Mesenchymal stem cell (in vitro differentiated cells and primary cell): Measurements from ENCODE around the gene ATOSB.

ENCODE experiments used
- DNase-seq: peaks from one replicate; pipeline ENCODE4 v3.0.0-alpha.2; 2013
- H2AFZ ChIP-seq: one replicate; pipeline ENCODE4 v1.6.1; 2013; ENCODE audit warnings: low read depth, mild to moderate bottlenecking, control low read depth, inconsistent platforms, low read length, moderate library complexity
- H2AK5ac ChIP-seq: 2 replicates; pipeline ENCODE4 v1.6.1; 2013; ENCODE audit warnings: low read length, moderate library complexity, mild to moderate bottlenecking, inconsistent platforms; ENCODE audit not compliant: severe bottlenecking
- H2BK120ac ChIP-seq: one replicate; pipeline ENCODE4 v1.6.1; 2013; ENCODE audit warnings: low read depth, mild to moderate bottlenecking, inconsistent platforms, low read length, moderate library complexity
- H2BK12ac ChIP-seq, 2 experiments: one replicate each; pipeline ENCODE4 v1.6.1; 2013; ENCODE audit warnings: inconsistent platforms in 2 of 2, low read length in 2 of 2, mild to moderate bottlenecking in 2 of 2, moderate library complexity in 2 of 2, control low read depth in 1 of 2
- H2BK15ac ChIP-seq: one replicate; pipeline ENCODE4 v1.6.1; 2013; ENCODE audit warnings: mild to moderate bottlenecking, low read depth, inconsistent platforms; ENCODE audit not compliant: poor library complexity, severe bottlenecking
- H2BK5ac ChIP-seq: 2 replicates; pipeline ENCODE4 v1.6.1; 2013; ENCODE audit warnings: low read depth, mild to moderate bottlenecking, low read length, control low read depth, inconsistent platforms; ENCODE audit not compliant: poor library complexity, severe bottlenecking
- H3K14ac ChIP-seq, 2 experiments: one replicate each; pipeline ENCODE4 v1.6.1; 2013; ENCODE audit warnings: inconsistent platforms in 2 of 2, low read length in 2 of 2, control low read depth in 1 of 2, mild to moderate bottlenecking in 1 of 2, moderate library complexity in 1 of 2
- H3K18ac ChIP-seq, 2 experiments: one replicate each; pipeline ENCODE4 v1.6.1; 2013; ENCODE audit warnings: inconsistent platforms in 2 of 2, low read length in 2 of 2, control low read depth in 1 of 2, low read depth in 1 of 2, mild to moderate bottlenecking in 1 of 2
- H3K23ac ChIP-seq, 2 experiments: one replicate each; pipeline ENCODE4 v1.6.1; 2013; ENCODE audit warnings: inconsistent platforms in 2 of 2, low read length in 2 of 2, mild to moderate bottlenecking in 2 of 2, moderate library complexity in 2 of 2, control low read depth in 1 of 2
- H3K27ac ChIP-seq: 2 replicates; pipeline ENCODE4 v1.5.1; 2013; ENCODE audit warnings: mild to moderate bottlenecking, moderate library complexity, low read length, control low read depth, inconsistent platforms; ENCODE audit not compliant: poor library complexity, severe bottlenecking
- H3K27me3 ChIP-seq, 2 experiments: 2 replicates each; pipeline versions ENCODE4 v1.6.1 to v1.7.0; 2013; ENCODE audit warnings: low read length in 2 of 2, mild to moderate bottlenecking in 2 of 2, moderate library complexity in 2 of 2, control low read depth in 1 of 2, inconsistent platforms in 1 of 2; ENCODE audit not compliant: control insufficient read depth in 1 of 2, insufficient read depth in 1 of 2
- H3K36me3 ChIP-seq, 2 experiments: 2 replicates each; pipeline versions ENCODE4 v1.6.1 to v1.7.0; 2013; ENCODE audit warnings: low read length in 2 of 2, control low read depth in 1 of 2, inconsistent platforms in 1 of 2, low read depth in 1 of 2, mild to moderate bottlenecking in 1 of 2; ENCODE audit not compliant: insufficient read depth in 2 of 2, control insufficient read depth in 1 of 2
- H3K4ac ChIP-seq, 2 experiments: one replicate each; pipeline ENCODE4 v1.6.1; 2013; ENCODE audit warnings: inconsistent platforms in 2 of 2, low read length in 2 of 2, mild to moderate bottlenecking in 2 of 2, moderate library complexity in 2 of 2, control low read depth in 1 of 2, low read depth in 1 of 2
- H3K4me1 ChIP-seq: 2 replicates; pipeline ENCODE4 v1.6.1; 2013; ENCODE audit warnings: low read depth, low read length, control low read depth; ENCODE audit not compliant: control insufficient read depth, insufficient read depth
- H3K4me2 ChIP-seq: 2 replicates; pipeline ENCODE4 v1.6.1; 2013; ENCODE audit warnings: low read length, mild to moderate bottlenecking, inconsistent platforms; ENCODE audit not compliant: poor library complexity, severe bottlenecking
- H3K4me3 ChIP-seq, 2 experiments: 2 replicates each; pipeline versions ENCODE4 v1.5.1 to v1.7.0; 2013; ENCODE audit warnings: low read length in 2 of 2, mild to moderate bottlenecking in 2 of 2, control low read depth in 1 of 2, low read depth in 1 of 2; ENCODE audit not compliant: insufficient read depth in 1 of 2
- H3K79me1 ChIP-seq: replicated peaks from 2 replicates; pipeline ENCODE4 v1.6.1; 2013; ENCODE audit warnings: mild to moderate bottlenecking, control low read depth, low read length, inconsistent platforms; ENCODE audit not compliant: poor library complexity, severe bottlenecking
- H3K9ac ChIP-seq: 2 replicates; pipeline ENCODE4 v1.7.0; 2013; ENCODE audit warnings: mild to moderate bottlenecking, low read length, moderate library complexity
- H3K9me3 ChIP-seq: 2 replicates; pipeline ENCODE4 v1.7.0; 2013; ENCODE audit warnings: mild to moderate bottlenecking, low read length; ENCODE audit not compliant: control insufficient read depth
- H4K8ac ChIP-seq: one replicate; pipeline ENCODE4 v1.6.1; 2013; ENCODE audit warnings: inconsistent platforms, mild to moderate bottlenecking, low read length, moderate library complexity
- H4K91ac ChIP-seq: one replicate; pipeline ENCODE4 v1.6.1; 2013; ENCODE audit warnings: mild to moderate bottlenecking, low read length, inconsistent platforms
- WGBS: methylation state at CpG from one replicate; pipeline ENCODE4 v1.1.7; 2013; ENCODE audit warnings: mixed read lengths; 5-methylcytosine and 5-hydroxymethylcytosine counted together

The ATOSB gene

DNA sequence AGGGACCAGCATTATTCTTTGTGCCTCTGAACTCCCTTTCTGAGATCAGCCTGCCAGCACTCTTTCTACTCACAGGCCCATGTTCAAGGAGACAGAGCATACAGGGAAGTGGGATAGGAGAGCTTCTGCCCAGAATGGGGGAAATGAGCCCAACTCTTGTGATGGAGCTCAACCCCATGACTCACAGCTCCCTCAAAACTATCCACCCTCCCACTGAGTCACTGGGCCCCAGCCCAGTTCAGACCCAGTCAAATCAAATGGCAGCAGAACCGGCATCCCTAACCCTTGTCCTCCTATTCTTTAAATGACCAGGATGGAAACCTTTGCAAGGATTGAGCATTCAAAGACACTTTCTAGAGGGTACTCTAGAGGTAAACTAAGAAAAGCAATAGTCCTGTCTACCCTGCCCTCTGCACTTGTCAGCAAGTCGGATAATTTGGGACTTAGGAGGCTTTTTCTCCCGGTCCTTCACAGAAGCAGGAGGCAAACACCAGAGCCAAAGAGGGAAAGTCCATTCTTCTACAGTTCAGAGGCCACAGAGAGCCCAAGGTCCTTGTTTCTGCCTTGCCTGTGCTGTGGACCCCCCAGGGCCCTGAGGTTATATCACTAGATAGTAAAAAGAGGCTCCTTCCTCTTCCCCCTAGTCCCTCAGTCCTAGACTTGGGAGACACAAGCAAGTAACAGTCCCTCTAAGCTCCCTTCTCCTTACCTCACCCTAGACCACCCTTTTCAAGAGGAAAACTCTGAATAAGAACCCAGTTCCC lies 3.2 kb downstream of the ATOSB start:
- Histone ChIP-seq H3K9ac (peak overlapping the region; percentile 99), H4K8ac (no peak overlapping the region), H2BK12ac (peak overlapping the region; percentile 21 to 75), H3K9me3 (no peaks in the 10 kb centered on the region), H3K79me1 (peaks cover 22% of the 10 kb centered on the region), H3K23ac (no peak overlapping the region), H2BK15ac (no peak overlapping the region), H2AFZ (no peak overlapping the region), H2BK5ac (peak overlapping the region; percentile 86), H3K4me2 (peak overlapping the region; percentile 67), H4K91ac (no peak overlapping the region), H3K4me3 (peak overlapping the region in 1 of 2 experiments; percentile 81), H3K4me1 (peaks cover 37% of the 10 kb centered on the region), H2AK5ac (peak overlapping the region; percentile 93), H3K27me3 (no peaks in the 10 kb centered on the region), H3K27ac (peak overlapping the region; percentile 86), H3K36me3 (peaks cover 18 to 22% of the 10 kb centered on the region in 2 experiments), H3K14ac (no peak overlapping the region), H2BK120ac (peak overlapping the region; percentile 87), H3K4ac (peak overlapping the region in 1 of 2 experiments; percentile 74), H3K18ac (peak overlapping the region; percentile 68 to 73)
- 90% methylated on average over 2 of the region's 3 CpGs for WGBS
- peak; percentile 68 for DNase-seq

DNA sequence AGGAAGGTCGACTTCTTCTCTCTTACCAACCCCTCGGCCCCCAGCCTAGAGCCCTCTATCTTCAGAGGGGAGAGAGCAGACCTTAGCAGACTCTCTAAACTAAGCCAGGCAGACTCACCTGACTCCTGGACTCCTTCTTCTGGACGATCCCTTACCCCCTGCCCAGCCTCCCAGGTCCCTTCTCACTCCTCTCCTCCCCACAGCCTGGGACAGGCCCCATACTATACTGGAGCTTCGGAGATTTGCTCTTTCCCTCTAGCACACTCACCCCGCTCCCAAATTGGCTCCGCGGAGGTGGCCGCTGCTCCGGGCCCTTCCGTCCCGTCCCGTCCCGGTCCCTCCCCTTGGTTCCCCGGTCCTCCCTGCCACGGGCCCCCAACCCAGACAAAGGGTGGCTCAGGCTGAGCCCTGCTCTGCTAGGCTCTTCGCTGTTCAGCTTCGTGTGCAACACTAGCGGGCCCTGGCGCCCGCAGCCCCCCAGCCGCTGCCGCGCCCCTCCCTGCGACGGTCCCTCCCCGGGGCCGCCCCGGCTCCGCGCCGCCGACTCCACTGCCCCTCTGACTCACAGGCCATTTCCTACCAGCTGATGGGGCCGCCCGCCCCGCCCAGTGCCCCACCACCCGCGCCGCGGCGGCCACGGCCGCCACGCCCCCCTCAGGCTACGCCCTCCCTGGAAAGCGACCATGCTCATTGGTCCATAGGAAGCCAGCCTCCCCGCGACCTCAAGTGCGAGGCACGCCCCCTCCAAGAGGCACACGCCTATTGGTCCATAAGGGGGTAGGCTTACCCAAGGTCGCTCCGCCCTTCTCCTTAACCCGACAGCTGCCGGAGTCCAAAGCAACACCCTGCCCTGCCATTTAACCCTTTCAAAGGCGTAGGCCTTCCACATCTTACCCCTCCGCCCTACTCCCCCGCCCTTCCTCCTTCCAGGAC lies 4.4 kb downstream of the ATOSB start:
- Histone ChIP-seq H3K36me3 (peaks cover 29 to 33% of the 10 kb centered on the region in 2 experiments), H4K91ac (peak overlapping the region; percentile 83), H3K27ac (peak overlapping the region; percentile 87), H3K4me1 (peaks cover 32% of the 10 kb centered on the region), H4K8ac (peak overlapping the region; percentile 79), H3K4me2 (peak overlapping the region; percentile 95), H2AK5ac (peak overlapping the region; percentile 93), H2BK120ac (peak overlapping the region; percentile 87), H3K79me1 (peaks cover 32% of the 10 kb centered on the region), H3K4ac (peak overlapping the region; percentile 81 to 94), H2BK5ac (peak overlapping the region; percentile 93), H2BK15ac (peak overlapping the region; percentile 81), H3K4me3 (peak overlapping the region; percentile 91 to 97), H3K9ac (peak overlapping the region; percentile 99), H3K23ac (peak overlapping the region in 1 of 2 experiments; percentile 34), H2AFZ (peak overlapping the region; percentile 15), H3K9me3 (no peaks in the 10 kb centered on the region), H3K14ac (peak overlapping the region in 1 of 2 experiments; percentile 73), H3K27me3 (no peaks in the 10 kb centered on the region), H3K18ac (peak overlapping the region; percentile 81 to 94), H2BK12ac (peak overlapping the region; percentile 51 to 91)
- peak; percentile 99 for DNase-seq
- 1% methylated on average over 57 of the region's 57 CpGs for WGBS

DNA sequence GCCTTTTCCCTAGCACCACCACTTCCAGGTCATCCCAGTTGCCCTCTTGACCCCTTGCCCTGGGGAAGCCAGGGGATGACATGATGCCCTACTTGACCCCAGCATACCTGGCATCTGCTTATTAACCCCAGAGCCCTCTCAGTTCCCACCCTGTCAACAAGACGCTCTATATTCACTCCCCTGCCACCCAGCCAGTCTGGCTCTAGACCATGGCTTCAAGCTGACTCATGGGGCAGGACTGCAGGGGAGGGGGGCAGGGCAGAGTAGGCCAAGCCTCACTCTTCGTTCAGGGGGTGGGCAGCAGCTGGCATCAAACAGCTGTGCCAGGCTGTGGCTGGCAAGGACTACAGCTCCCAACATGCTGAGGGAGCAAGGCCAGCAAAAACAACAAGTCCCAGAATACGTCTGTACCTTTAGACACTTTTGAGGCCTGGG lies 5.3 kb downstream of the ATOSB start:
- H2BK15ac ChIP-seq = no peak overlapping the region
- no peak overlapping the region for H2AFZ ChIP-seq
- no peak overlapping the region for H4K8ac ChIP-seq
- DNase-seq = peak; percentile 70
- peaks cover 32% of the 10 kb centered on the region for H3K4me1 ChIP-seq
- peak overlapping the region; percentile 95 for H3K4me2 ChIP-seq
- H3K4me3 ChIP-seq = peak overlapping the region; percentile 1 to 97
- peak overlapping the region in 1 of 2 experiments; percentile 5 for H3K18ac ChIP-seq
- H2BK120ac ChIP-seq = no peak overlapping the region
- peaks cover 40% of the 10 kb centered on the region for H3K79me1 ChIP-seq
- peak overlapping the region; percentile 78 for H2AK5ac ChIP-seq
- no peak overlapping the region for H3K4ac ChIP-seq
- H3K27me3 ChIP-seq = no peaks in the 10 kb centered on the region
- H2BK5ac ChIP-seq = no peak overlapping the region
- no peak overlapping the region for H3K23ac ChIP-seq
- H4K91ac ChIP-seq = no peak overlapping the region
- H3K9me3 ChIP-seq = no peaks in the 10 kb centered on the region
- WGBS = 11% methylated on average over 2 of the region's 3 CpGs
- peak overlapping the region; percentile 87 for H3K27ac ChIP-seq
- H3K9ac ChIP-seq = peak overlapping the region; percentile 97
- H2BK12ac ChIP-seq = peak overlapping the region in 1 of 2 experiments; percentile 32
- H3K14ac ChIP-seq = no peak overlapping the region
- peaks cover 39 to 42% of the 10 kb centered on the region in 2 experiments for H3K36me3 ChIP-seq
